Endothelial cell of umbilical vein (primary cell): Measurements from ENCODE around the gene CCNL2.

Source experiments
- CTCF ChIP-seq, 2 donors: IDR thresholded peaks; 1 replicate in 1 of 2; 2 replicates in 1 of 2; pipeline ENCODE4 v1.5.1; 2011; ENCODE audit warnings: low read length in 2 of 2, mild to moderate bottlenecking in 2 of 2, moderate library complexity in 2 of 2, control low read depth in 1 of 2, inconsistent platforms in 1 of 2, low read depth in 1 of 2; ENCODE audit not compliant: insufficient read depth in 1 of 2; ENCODE audit errors: extremely low read depth in 1 of 2
- FOS ChIP-seq: IDR thresholded peaks from 2 replicates; pipeline ENCODE4 v1.6.1; 2011; ENCODE audit warnings: mild to moderate bottlenecking, low read length, moderate library complexity, borderline replicate concordance; ENCODE audit not compliant: insufficient read depth

GRCh38 chr1:1336931-1337792 is 62.0 kb downstream of the CCNL2 start:
- TF ChIP-seq CTCF (IDR thresholded peaks at IDR 0.05; ENCODE audit: extremely low read depth in 1 of 2, insufficient read depth in 1 of 2, low read depth in 1 of 2, low read length in 2 of 2) (no peak), FOS (no peak)
